HepG2 (cell line): Measurements from ENCODE around the gene C3orf22. TPM values are rescaled to one million over a fixed set of nuclear protein-coding genes. Genes with fewer than 3 reads are reported as not detected.

ENCODE experiments used
- ATAC-seq: fragments of 200-7000 bp; cut with Tn5 transposase; 3 replicates; pipeline ENCODE4 v1.9.1; 2020; ENCODE audit warnings: mild to moderate bottlenecking, moderate library complexity
- BruUV-seq: library from RNA; stranded (reverse); fragments of 400-500 nt; replicated peaks from 2 replicates; lab custom pipeline; 2021; lab: Mats Ljungman, UMichigan
- CTCF ChIA-PET: fragments of 300-600 bp; formaldehyde crosslinking; extraction: SDS; loops from one replicate; lab custom pipeline; 2021; ENCODE audit warnings: low total read pairs, inconsistent platforms, low intra/inter-chr PET ratio; lab: Yijun Ruan, JAX
- POLR2A ChIA-PET: fragments of 350-600 bp; sonication (Branson Sonifier 250); formaldehyde crosslinking; loops from one replicate; lab custom pipeline; 2020; ENCODE audit warnings: antibody characterized with exemption, inconsistent platforms; lab: Yijun Ruan, JAX
- DNase-seq: peaks from one replicate; pipeline ENCODE4 v3.0.0-alpha.2; 2015; ENCODE audit warnings: low spot score
- FAIRE-seq: peaks from 3 replicates; lab custom pipeline; 2011; peaks lifted over from hg19 to GRCh38; lab: Jason Lieb, UNC
- H2AFZ ChIP-seq: one replicate; pipeline ENCODE4 v1.6.1; 2011; ENCODE audit warnings: low read length, inconsistent platforms
- H3K27ac ChIP-seq: fragments of 300-600 bp; 3 replicates; pipeline ENCODE4 v1.8.0; 2011; ENCODE audit warnings: mixed run types, mild to moderate bottlenecking, mixed read lengths, low read length, inconsistent platforms; ENCODE audit not compliant: insufficient read depth; ENCODE audit errors: extremely low read length
- H3K27me3 ChIP-seq, 2 experiments: fragments of 200-600 bp in 1 of 2; 2 replicates in 1 of 2; 3 replicates in 1 of 2; pipeline versions ENCODE4 v1.6.0 to v1.8.0; 2011; ENCODE audit warnings: low read length in 2 of 2, mild to moderate bottlenecking in 2 of 2, moderate library complexity in 2 of 2, inconsistent platforms in 1 of 2; ENCODE audit not compliant: insufficient read depth in 2 of 2, control insufficient read depth in 1 of 2
- H3K36me3 ChIP-seq, 2 experiments: fragments of 200-600 bp in 1 of 2; replicated peaks in 1 of 2; 2 replicates in 1 of 2; 3 replicates in 1 of 2; pipeline versions ENCODE4 v1.5.1 to v1.8.0; 2011; ENCODE audit warnings: low read length in 2 of 2, inconsistent platforms in 1 of 2; ENCODE audit not compliant: insufficient read depth in 2 of 2, control insufficient read depth in 1 of 2
- H3K4me1 ChIP-seq: 2 replicates; pipeline ENCODE4 v1.5.1; 2012; ENCODE audit warnings: low read length, inconsistent platforms; ENCODE audit not compliant: insufficient read depth
- H3K4me2 ChIP-seq: 2 replicates; pipeline ENCODE4 v1.6.0; 2011; ENCODE audit warnings: low read depth, low read length, inconsistent platforms
- H3K4me3 ChIP-seq, 3 experiments: fragments of 200-600 bp in 1 of 3; sonication (generic), shearing (Covaris generic) in 1 of 3; replicated peaks in 1 of 3; 2 replicates each; pipeline ENCODE4 v1.5.1; 2011 to 2016; ENCODE audit warnings: low read length in 3 of 3, inconsistent platforms in 2 of 3, low read depth in 2 of 3, mild to moderate bottlenecking in 2 of 3, control low read depth in 1 of 3, mixed read lengths in 1 of 3; ENCODE audit not compliant: insufficient read depth in 1 of 3
- H3K79me2 ChIP-seq: one replicate; pipeline ENCODE4 v1.6.1; 2011; ENCODE audit warnings: low read length, inconsistent platforms; ENCODE audit not compliant: insufficient read depth
- H3K9ac ChIP-seq: 2 replicates; pipeline ENCODE4 v1.6.0; 2011; ENCODE audit warnings: mild to moderate bottlenecking, low read depth, low read length, inconsistent platforms; ENCODE audit not compliant: insufficient read depth
- H3K9me3 ChIP-seq: 2 replicates; pipeline ENCODE4 v1.5.1; 2012; ENCODE audit warnings: mild to moderate bottlenecking, low read length
- H4K20me1 ChIP-seq: 2 replicates; pipeline ENCODE4 v1.6.0; 2011; ENCODE audit warnings: inconsistent platforms, mild to moderate bottlenecking, low read length, moderate library complexity; ENCODE audit not compliant: insufficient read depth
- EP300 ChIP-seq, 3 experiments: sonication (generic) in 1 of 3; formaldehyde crosslinking in 1 of 3; IDR thresholded peaks; 2 replicates each; pipeline versions ENCODE4 v1.5.1 to v1.6.1; 2011 to 2020; ENCODE audit warnings: low read depth in 2 of 3, low read length in 2 of 3, borderline replicate concordance in 1 of 3, improper control_type of control experiment in 1 of 3, mild to moderate bottlenecking in 1 of 3, missing genetic modification reagents in 1 of 3, moderate library complexity in 1 of 3
- HES4 ChIP-seq: sonication (generic); formaldehyde crosslinking; IDR thresholded peaks from 2 replicates; pipeline ENCODE4 v1.9.0; 2021; ENCODE audit warnings: mild to moderate bottlenecking, missing genetic modification reagents, borderline replicate concordance
- JUNB ChIP-seq: sonication (generic); formaldehyde crosslinking; IDR thresholded peaks from 2 replicates; pipeline ENCODE4 v1.8.0; 2022; ENCODE audit warnings: missing genetic modification reagents, mild to moderate bottlenecking, borderline replicate concordance
- KDM1A ChIP-seq: IDR thresholded peaks from 2 replicates; pipeline ENCODE4 v1.6.1; 2016; ENCODE audit warnings: missing compliant biosample characterization
- MIER2 ChIP-seq: IDR thresholded peaks from 2 replicates; pipeline ENCODE4 v1.6.1; 2016; ENCODE audit warnings: missing biosample characterization, missing genetic modification reagents
- MIXL1 ChIP-seq: IDR thresholded peaks from 2 replicates; pipeline ENCODE4 v1.6.1; 2016
- NCOR1 ChIP-seq: fragments of 200-600 bp; sonication (generic); IDR thresholded peaks from 2 replicates; pipeline ENCODE4 v1.7.0; 2017; ENCODE audit warnings: antibody characterized with exemption, low read length, borderline replicate concordance
- PHB2 ChIP-seq: fragments of 450-650 bp; IDR thresholded peaks from 2 replicates; pipeline ENCODE4 v1.6.1; 2018; ENCODE audit not compliant: partially characterized antibody
- PRMT3 ChIP-seq: sonication (generic); formaldehyde crosslinking; IDR thresholded peaks from 2 replicates; pipeline ENCODE4 v1.8.1; 2022; ENCODE audit warnings: low read depth, mild to moderate bottlenecking, moderate library complexity, missing genetic modification reagents, borderline replicate concordance
- REL ChIP-seq: sonication (generic); formaldehyde crosslinking; conservative IDR thresholded peaks from 2 replicates; pipeline ENCODE4 v1.8.0; 2022; ENCODE audit warnings: mild to moderate bottlenecking, missing genetic modification reagents, moderate library complexity
- TRAFD1 ChIP-seq: sonication (generic); formaldehyde crosslinking; IDR thresholded peaks from 2 replicates; pipeline ENCODE4 v1.5.1; 2020; ENCODE audit warnings: missing genetic modification reagents, mild to moderate bottlenecking, borderline replicate concordance
- ZC3H4 ChIP-seq: sonication (generic); formaldehyde crosslinking; IDR thresholded peaks from 2 replicates; pipeline ENCODE4 v1.4.0; 2020; ENCODE audit warnings: missing genetic modification reagents, borderline replicate concordance
- ZNF20 ChIP-seq: sonication (generic); formaldehyde crosslinking; IDR thresholded peaks from 2 replicates; pipeline ENCODE4 v1.4.0; 2020; ENCODE audit warnings: mild to moderate bottlenecking, moderate library complexity, missing genetic modification reagents
- ZNF354B ChIP-seq: sonication (generic); formaldehyde crosslinking; IDR thresholded peaks from 2 replicates; pipeline ENCODE4 v1.8.0; 2022; ENCODE audit warnings: mild to moderate bottlenecking, missing genetic modification reagents
- ZNF549 ChIP-seq: sonication (generic); formaldehyde crosslinking; IDR thresholded peaks from 2 replicates; pipeline ENCODE4 v1.5.0; 2020; ENCODE audit warnings: missing genetic modification reagents
- WGBS: methylation state at CpG from one replicate; pipeline ENCODE4 v1.1.6; 2017; ENCODE audit warnings: low lambda C conversion rate; 5-methylcytosine and 5-hydroxymethylcytosine counted together
- in situ Hi-C: cut with HindIII; loops from 2 replicates; pipeline ENCODE4 v1.10.0; 2017; ENCODE audit warnings: low pct_unique_long_range_greater_than_20kb; ENCODE audit not compliant: extremely low pct_ligation_motif_present
- intact Hi-C: fragments of 100-400 bp; cut with micrococcal nuclease; formaldehyde crosslinking; loops from one replicate; pipeline ENCODE4 v1.10.0; 2022; ENCODE audit not compliant: unreplicated experiment
- polyA plus RNA-seq, 8 experiments: library from polyadenylated mRNA; depleted of rRNA in 3 of 8; stranded (reverse) in 7 of 8; unstranded in 1 of 8; fragments of >200 nt; fragmentation: Illumina TruSeq in 4 of 8; extraction: Trizol in 4 of 8; gene quantifications; 2 replicates each; pipeline versions ENCODE4 v1.2.1 to v1.2.3, GENCODE V29; 2011 to 2016; ENCODE audit warnings: low read depth in 4 of 8, missing spikeins in 1 of 8, mixed read lengths in 1 of 8; ENCODE audit not compliant: insufficient read depth in 1 of 8
- total RNA-seq, 5 experiments: library from RNA; depleted of rRNA; stranded (reverse); fragments of >200 nt; fragmentation: Illumina TruSeq; extraction: Trizol; gene quantifications; 2 replicates each; pipeline ENCODE4 v1.2.3, GENCODE V29; 2016; ENCODE audit warnings: low read depth in 1 of 5
- TF ChIP-seq, protein P1 (sequence below): sonication (generic); formaldehyde crosslinking; IDR thresholded peaks from one replicate; pipeline ENCODE4 v1.5.1; 2020; ENCODE audit warnings: mild to moderate bottlenecking, missing genetic modification reagents; ENCODE audit errors: not compliant biosample characterization

C3orf22 gene
- total and polyA plus RNA-seq, 2 of the 13 experiments (the other 11 are each of a cell fraction or from before 2014, with no cell fraction given): not detected

GRCh38 chr3:126571078-126571477 is 12.3 kb upstream of the C3orf22 start:
- in situ Hi-C loops: no loop called here
- no peak for ATAC-seq
- TF ChIP-seq ZNF354B (no peak), MIER2 (CRISPR knock-in tag) (no peak), REL (no peak), ZNF549 (CRISPR knock-in tag) (no peak), MIXL1 (CRISPR knock-in tag) (no peak), KDM1A (no peak), TRAFD1 (CRISPR knock-in tag) (no peak), HES4 (CRISPR knock-in tag) (no peak), JUNB (CRISPR knock-in tag) (no peak), NCOR1 (no peak), PRMT3 (CRISPR knock-in tag) (no peak), PHB2 (no peak), EP300 (IDR thresholded peaks at IDR 0.05; ENCODE audit: low read depth in 2 of 2, low read length in 2 of 2) (no peak), EP300 (CRISPR knock-in tag; IDR thresholded peaks at IDR 0.05; ENCODE audit: borderline replicate concordance) (no peak), ZC3H4 (CRISPR knock-in tag) (no peak), ZNF20 (CRISPR knock-in tag) (no peak)
- TF ChIP-seq, protein P1, sequence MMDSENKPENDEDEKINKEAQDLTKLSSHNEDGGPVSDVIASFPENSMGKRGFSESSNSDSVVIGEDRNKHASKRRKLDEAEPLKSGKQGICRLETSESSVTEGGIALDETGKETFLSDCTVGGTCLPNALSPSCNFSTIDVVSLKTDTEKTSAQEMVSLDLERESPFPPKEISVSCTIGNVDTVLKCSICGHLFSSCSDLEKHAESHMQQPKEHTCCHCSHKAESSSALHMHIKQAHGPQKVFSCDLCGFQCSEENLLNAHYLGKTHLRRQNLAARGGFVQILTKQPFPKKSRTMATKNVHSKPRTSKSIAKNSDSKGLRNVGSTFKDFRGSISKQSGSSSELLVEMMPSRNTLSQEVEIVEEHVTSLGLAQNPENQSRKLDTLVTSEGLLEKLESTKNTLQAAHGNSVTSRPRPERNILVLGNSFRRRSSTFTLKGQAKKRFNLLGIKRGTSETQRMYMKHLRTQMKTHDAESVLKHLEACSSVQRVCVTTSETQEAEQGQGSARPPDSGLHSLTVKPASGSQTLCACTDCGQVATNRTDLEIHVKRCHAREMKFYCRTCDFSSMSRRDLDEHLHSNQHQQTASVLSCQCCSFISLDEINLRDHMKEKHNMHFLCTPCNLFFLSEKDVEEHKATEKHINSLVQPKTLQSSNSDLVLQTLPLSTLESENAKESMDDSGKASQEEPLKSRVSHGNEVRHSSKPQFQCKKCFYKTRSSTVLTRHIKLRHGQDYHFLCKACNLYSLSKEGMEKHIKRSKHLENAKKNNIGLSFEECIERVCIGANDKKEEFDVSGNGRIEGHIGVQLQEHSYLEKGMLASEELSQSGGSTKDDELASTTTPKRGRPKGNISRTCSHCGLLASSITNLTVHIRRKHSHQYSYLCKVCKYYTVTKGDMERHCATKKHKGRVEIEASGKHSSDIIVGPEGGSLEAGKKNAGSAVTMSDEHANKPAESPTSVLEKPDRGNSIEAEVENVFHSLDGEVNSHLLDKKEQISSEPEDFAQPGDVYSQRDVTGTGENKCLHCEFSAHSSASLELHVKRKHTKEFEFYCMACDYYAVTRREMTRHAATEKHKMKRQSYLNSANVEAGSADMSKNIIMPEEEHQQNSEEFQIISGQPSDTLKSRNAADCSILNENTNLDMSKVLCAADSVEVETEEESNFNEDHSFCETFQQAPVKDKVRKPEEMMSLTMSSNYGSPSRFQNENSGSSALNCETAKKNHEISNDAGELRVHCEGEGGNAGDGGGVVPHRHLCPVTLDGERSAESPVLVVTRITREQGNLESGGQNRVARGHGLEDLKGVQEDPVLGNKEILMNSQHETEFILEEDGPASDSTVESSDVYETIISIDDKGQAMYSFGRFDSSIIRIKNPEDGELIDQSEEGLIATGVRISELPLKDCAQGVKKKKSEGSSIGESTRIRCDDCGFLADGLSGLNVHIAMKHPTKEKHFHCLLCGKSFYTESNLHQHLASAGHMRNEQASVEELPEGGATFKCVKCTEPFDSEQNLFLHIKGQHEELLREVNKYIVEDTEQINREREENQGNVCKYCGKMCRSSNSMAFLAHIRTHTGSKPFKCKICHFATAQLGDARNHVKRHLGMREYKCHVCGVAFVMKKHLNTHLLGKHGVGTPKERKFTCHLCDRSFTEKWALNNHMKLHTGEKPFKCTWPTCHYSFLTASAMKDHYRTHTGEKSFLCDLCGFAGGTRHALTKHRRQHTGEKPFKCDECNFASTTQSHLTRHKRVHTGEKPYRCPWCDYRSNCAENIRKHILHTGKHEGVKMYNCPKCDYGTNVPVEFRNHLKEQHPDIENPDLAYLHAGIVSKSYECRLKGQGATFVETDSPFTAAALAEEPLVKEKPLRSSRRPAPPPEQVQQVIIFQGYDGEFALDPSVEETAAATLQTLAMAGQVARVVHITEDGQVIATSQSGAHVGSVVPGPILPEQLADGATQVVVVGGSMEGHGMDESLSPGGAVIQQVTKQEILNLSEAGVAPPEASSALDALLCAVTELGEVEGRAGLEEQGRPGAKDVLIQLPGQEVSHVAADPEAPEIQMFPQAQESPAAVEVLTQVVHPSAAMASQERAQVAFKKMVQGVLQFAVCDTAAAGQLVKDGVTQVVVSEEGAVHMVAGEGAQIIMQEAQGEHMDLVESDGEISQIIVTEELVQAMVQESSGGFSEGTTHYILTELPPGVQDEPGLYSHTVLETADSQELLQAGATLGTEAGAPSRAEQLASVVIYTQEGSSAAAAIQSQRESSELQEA (CRISPR knock-in tag): no peak

More at GRCh38 chr3:126571078-126571477, 12.3 kb upstream of the C3orf22 start:
- Histone ChIP-seq H3K27me3 (peaks cover 3% of the 10 kb centered on the region in 2 experiments; a peak in 2 of 5 replicates), H3K36me3 (no peaks in the 10 kb centered on the region), H3K27ac (no peak overlapping the region), H2AFZ (no peak overlapping the region), H3K9me3 (no peaks in the 10 kb centered on the region), H4K20me1 (no peaks in the 10 kb centered on the region), H3K4me2 (no peak overlapping the region), H3K4me3 (no peak overlapping the region), H3K9ac (no peak overlapping the region), H3K79me2 (no peaks in the 10 kb centered on the region), H3K4me1 (peaks cover 20% of the 10 kb centered on the region)
- ChIA-PET POLR2A (no interaction called here), CTCF (no interaction called here)
- intact Hi-C loops: no loop called here
- no TSS peak for BruUV-seq
- WGBS: 55% methylated on average over 2 of the region's 7 CpGs
- DNase-seq (no peak), FAIRE-seq (no peak)
